ENCODE measurements around the gene HEPACAM2. TPM values are rescaled to one million over a fixed set of nuclear protein-coding genes. Genes with fewer than 3 reads are reported as not detected.

Gene HEPACAM2
- total and polyA plus RNA-seq, 2 of the 8 experiments (the other 6 are each of a cell fraction or from before 2014, with no cell fraction given), result not detected

- TF ChIP-seq KDM4A (IDR thresholded peaks at IDR 0.05; ENCODE audit: low read depth, low read length, severe bottlenecking) (no peak), SIN3A (conservative IDR thresholded peaks at IDR 0.05 in 1 of 2, IDR thresholded peaks at IDR 0.05 in 1 of 2; ENCODE audit: low read depth in 1 of 2, low read length in 2 of 2) (no peak)
Measured at GRCh38 chr7:93138576-93138975, 87.7 kb downstream of the HEPACAM2 start (continued).

Other genes with a start within 250 kb of the HEPACAM2 start
- gene SAMD9, start 108.5 kb downstream of the HEPACAM2 start, total RNA-seq (2021; fragmentation: NEBNext Ultra II Directional; extraction: Animal tissue kit (Norgen Biotek cat#: 25700)), result 0.04 TPM in 1 of 2 replicates, not detected in the other
- gene SAMD9, start 108.5 kb downstream of the HEPACAM2 start, polyA plus RNA-seq (2011; rRNA removed), result 0.02 TPM in 1 of 2 replicates, not detected in the other
- not detected in 2 replicates for gene SAMD9L, start 78.1 kb downstream of the HEPACAM2 start, total RNA-seq (2021; fragmentation: NEBNext Ultra II Directional; extraction: Animal tissue kit (Norgen Biotek cat#: 25700))
- not detected in 2 replicates for gene SAMD9L, start 78.1 kb downstream of the HEPACAM2 start, polyA plus RNA-seq (2011; rRNA removed)
- gene VPS50, start 5.9 kb upstream of the HEPACAM2 start, total RNA-seq (2021; fragmentation: NEBNext Ultra II Directional; extraction: Animal tissue kit (Norgen Biotek cat#: 25700)), result 8.8 and 9.3 TPM in 2 replicates
- gene VPS50, start 5.9 kb upstream of the HEPACAM2 start, polyA plus RNA-seq (2011; rRNA removed), result 1.9 and 3.7 TPM in 2 replicates